Vein endothelial cell (primary cell): ENCODE measurements around the gene TNFAIP8. TPM values are rescaled to one million over a fixed set of nuclear protein-coding genes. Genes with fewer than 3 reads are reported as not detected.

Experiments
- small RNA-seq: library from RNA; depleted of rRNA; stranded (forward); fragments of <200 nt; gene quantifications from one replicate; pipeline ENCODE3, GENCODE V24; 2012
- total RNA-seq: library from RNA; depleted of rRNA; stranded (reverse); fragments of >200 nt; gene quantifications from 2 replicates; pipeline ENCODE4 v1.2.3, GENCODE V29; 2012

The TNFAIP8 gene
- 10.4 and 12.1 TPM in 2 replicates for total RNA-seq

DNA sequence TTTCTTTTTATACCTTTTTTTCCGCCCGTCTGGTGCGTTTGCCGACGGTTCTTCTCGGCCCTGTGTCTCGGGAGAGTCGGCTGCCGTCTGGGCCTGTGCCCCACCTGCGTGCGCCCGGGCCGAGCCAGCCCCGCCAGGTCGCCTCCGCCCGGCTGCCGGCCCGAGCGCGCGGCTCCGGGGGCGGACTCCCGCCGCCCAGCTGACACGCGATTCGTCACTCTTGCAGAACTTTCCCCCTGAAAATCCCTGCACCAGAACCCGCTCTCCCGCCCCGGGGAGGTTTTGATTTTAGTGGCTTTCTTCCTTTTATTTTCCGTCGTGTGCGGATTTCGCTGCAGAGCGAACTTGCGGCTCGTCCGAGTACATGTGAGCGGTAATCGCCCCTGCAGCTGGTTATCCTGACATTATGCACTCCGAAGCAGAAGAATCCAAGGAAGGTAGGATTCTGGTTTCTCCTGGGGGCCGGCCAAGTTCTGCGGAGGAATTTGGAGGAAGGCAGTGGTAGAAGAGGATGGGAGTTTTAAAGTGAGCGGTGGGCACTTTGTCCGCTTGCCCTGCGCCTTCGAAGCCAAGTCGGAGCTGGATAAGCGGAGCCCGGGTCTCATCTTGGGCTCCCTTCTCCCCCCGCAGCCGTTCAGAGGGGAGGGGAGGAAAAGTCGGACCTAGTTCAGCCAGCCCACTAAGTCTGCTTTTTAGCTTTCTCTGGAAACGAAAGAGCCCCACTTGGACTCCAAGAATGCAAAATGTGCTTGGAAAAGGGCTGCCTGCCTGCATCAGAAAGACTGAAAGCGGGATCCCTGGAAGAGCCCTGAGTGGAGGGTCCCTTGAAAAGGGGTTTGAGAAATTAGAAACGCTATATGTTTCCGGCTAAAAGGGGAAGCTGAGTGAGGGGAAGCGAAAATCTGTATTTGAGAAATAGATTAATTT is at the start of gene TNFAIP8:
TNFAIP8 (plus strand) TSS at position 335 of the 927 bp plus-strand sequence; CDS start at position 407, 72 bp downstream.

Small RNA genes within 50 kb of the gene (small RNA-seq; reads per million reads assigned to genes)
- gene RN7SL174P = not detected
- 0.13 reads per million for gene RNA5SP190

Other genes starting within 250 kb of the TNFAIP8 start
- 86.3 and 107 TPM in 2 replicates for gene HSD17B4, start 96.5 kb downstream of the TNFAIP8 start, total RNA-seq